SKM-1 treated with dmso at 0.1 percent for 144 hours (cell line): ENCODE measurements around the gene KLF4.

ENCODE experiments used
- DNase-seq: peaks from one replicate; lab custom pipeline; 2025; ENCODE audit not compliant: unreplicated experiment; lab: John Stamatoyannopoulos, UW

KLF4 gene

DNA sequence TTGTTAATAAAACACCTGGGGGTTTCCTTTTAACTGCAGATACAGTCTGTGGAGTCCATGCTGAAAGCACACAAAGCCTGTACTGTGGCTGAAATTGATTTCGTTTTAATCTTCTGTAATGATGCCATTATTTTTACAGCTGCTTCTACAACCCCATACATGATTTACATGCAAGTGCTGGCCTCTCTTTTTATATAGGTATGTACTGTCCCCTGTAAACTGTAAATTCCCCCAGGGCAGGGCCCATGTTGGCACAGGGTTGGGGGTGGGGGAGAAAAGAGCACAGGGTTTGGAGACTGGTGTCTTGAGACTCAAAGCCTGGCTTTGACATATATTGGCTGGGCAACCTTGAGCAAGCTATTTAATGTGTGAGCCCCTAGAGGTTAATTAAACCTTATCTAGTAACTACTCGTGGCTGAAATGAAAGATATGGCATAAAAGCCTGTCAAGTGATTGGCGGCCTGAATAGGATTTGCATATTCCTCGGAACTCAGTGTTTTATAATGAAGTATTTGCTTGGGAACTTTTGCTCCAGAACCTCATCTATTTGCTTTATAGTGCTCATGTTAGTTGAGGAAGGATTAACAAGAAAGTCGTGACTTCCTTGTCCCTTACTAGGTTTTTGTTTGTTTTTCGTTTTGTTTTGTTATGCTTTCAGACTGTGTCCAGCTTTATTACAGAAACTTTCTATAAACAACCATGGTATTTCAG lies 34.0 kb downstream of the KLF4 start:
- DNase-seq = no peak

- DNase-seq = no peak
These were observed 36.1 kb downstream of the KLF4 start for GRCh38 chr9:107453479-107453878.

DNA sequence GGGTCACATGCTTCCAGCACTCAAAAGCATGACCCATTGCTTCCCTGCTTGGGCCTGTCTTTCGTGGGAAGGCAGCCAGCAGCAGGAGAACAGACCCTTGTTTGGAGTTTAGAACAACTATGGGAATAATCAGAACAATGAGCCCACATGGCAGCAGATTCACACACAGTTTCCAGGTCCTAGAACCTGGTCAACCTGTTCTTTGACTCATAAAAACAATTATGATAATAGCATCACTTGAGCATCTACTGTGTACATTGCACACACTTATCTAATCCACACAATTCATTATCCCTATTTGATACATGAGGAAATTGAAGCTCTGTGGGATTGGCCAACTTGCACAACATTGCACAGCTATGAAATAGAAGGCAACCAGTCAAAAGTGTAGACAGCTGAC lies 41.7 kb downstream of the KLF4 start:
- DNase-seq = no peak

DNA sequence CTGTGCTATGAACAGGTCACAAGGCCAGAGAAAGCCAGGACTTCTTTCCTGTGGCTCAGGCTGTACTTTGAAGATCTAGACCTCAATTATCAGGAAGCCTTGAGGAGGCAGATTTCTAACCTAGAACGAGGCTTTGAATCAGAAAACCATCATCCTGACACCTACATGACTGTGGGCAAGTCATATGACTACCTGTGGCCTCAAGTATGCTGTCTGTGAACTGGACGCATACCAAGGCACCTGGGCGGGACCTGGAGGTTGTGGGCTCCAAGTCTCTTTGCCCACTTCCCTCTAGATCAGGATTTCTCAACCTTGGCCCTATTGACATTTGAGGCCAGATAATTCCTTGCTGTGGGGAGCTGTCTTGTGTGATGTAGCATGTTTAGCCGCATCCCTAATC lies 42.5 kb downstream of the KLF4 start:
- DNase-seq = no peak

- DNase-seq = no peak
These were observed 43.1 kb downstream of the KLF4 start for GRCh38 chr9:107446491-107446890.

DNA sequence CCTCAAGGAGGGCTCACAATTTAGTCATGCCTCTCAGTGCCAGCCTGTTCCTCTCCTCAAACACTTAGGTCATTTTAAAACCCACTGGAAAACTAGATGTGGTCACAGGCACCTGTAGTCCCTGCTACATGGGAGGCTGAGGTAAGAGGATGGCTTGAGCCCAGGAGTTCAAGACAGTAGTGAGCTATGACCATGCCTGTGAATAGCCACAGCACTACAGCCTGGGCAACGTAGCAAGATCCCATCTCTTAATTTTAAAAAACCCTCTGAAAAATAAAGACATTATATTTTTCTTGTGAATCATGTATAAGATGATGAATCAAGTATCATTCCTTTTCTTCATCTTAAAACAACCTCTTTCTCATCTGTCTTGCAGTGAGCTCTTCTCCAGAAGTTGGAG lies 45.8 kb downstream of the KLF4 start:
- DNase-seq = no peak

DNA sequence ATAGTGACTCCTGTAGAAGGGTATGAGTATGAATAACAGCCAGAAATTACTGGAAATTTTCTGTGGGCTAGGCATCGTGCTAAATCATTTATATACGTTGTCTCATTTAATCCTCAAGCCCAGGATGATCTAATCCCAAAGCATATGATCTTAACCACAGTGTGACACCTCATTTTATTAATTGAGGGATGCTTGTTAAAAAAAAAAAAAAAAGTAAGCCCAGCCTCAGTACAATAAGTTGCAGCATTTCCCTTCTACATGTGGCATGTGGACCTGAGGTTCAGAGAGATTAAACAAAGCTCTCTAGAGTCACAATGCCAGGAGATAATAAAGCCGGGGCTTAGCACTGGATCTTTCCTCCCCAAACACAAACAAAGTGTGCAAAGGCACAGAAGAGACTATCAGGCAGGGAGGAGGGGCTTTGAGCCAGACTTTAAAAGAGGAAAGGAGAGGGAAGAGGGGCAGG lies 49.5 kb downstream of the KLF4 start:
- DNase-seq = no peak

GRCh38 chr9:107438211-107439031 lies 51.1 kb downstream of the KLF4 start:
- no peak for DNase-seq

DNA sequence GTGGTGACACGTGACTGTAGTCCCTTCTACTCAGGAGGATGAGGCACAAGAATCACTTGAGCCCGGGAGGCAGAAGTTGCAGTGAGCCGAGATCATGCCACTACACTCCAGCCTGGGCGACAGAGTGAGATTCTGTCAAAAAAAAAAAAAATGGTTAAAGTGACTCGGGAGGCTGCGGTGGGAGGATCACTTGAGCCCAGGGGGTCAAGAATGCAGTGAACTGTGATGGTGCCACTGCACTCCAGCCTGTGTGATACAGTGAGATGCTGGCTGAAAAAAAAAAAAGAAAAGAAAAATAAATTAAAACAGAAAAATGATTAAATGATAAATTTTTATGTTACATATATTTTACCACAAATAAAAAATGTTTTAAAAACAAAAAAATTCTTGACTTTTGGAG lies 51.9 kb downstream of the KLF4 start:
- DNase-seq = no peak

DNA sequence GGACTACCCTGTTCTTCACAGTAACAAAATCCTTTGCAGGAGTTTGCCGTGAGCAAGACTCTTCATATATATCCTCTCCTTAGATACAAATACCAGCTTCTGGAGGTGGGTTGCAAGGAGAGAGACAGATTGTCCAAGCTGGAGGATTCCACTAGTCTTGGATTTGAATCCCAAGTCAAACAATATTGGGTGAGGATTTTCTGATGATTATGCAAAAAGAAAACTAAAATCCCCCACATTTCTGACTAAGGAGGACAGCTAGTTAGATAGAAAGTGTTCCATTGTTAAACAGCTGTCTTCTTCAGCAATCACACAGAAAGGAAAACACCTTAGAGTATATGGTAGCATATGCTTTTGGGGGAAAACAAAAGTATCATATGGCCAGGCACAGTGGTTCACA lies 54.2 kb downstream of the KLF4 start:
- DNase-seq = no peak
